ENCODE measurements around the gene STAT5B. TPM values are rescaled to one million over a fixed set of nuclear protein-coding genes. Genes with fewer than 3 reads are reported as not detected.

Gene STAT5B
- total and polyA plus RNA-seq, 2 of the 13 experiments (the other 11 are each of a cell fraction or from before 2014, with no cell fraction given) = 21.0 to 42.8 TPM

GRCh38 chr17:42193969-42194899, 82.0 kb downstream of the STAT5B start, which contains the start of gene GHDC (continued):
- peak; percentile 95 for TF ChIP-seq KAT8 (CRISPR knock-in tag; IDR thresholded peaks at IDR 0.05)
- peak; percentile 72; the same call in 1 of the 2 replicates for TF ChIP-seq ZMAT3 (CRISPR knock-in tag; conservative IDR thresholded peaks at IDR 0.05)
- TF ChIP-seq ATM (IDR thresholded peaks at IDR 0.05; ENCODE audit: borderline replicate concordance) = no peak
- TF ChIP-seq ZFP37 (CRISPR knock-in tag; IDR thresholded peaks at IDR 0.05; ENCODE audit: borderline replicate concordance) = peak; percentile 50; the same call in 1 of the 2 replicates
- TF ChIP-seq, protein P1, sequence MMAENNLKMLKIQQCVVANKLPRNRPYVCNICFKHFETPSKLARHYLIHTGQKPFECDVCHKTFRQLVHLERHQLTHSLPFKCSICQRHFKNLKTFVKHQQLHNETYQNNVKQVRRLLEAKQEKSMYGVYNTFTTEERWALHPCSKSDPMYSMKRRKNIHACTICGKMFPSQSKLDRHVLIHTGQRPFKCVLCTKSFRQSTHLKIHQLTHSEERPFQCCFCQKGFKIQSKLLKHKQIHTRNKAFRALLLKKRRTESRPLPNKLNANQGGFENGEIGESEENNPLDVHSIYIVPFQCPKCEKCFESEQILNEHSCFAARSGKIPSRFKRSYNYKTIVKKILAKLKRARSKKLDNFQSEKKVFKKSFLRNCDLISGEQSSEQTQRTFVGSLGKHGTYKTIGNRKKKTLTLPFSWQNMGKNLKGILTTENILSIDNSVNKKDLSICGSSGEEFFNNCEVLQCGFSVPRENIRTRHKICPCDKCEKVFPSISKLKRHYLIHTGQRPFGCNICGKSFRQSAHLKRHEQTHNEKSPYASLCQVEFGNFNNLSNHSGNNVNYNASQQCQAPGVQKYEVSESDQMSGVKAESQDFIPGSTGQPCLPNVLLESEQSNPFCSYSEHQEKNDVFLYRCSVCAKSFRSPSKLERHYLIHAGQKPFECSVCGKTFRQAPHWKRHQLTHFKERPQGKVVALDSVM (CRISPR knock-in tag; IDR thresholded peaks at IDR 0.05) = peak; percentile 95
- peak; percentile 91; the same call in 1 of the 2 replicates for TF ChIP-seq ZNF747 (CRISPR knock-in tag; IDR thresholded peaks at IDR 0.05; ENCODE audit: borderline replicate concordance)
- peak; percentile 49; the same call in 1 of the 2 replicates for TF ChIP-seq KLF12 (CRISPR knock-in tag; IDR thresholded peaks at IDR 0.05; ENCODE audit: borderline replicate concordance)
- TF ChIP-seq ZNF552 (CRISPR knock-in tag; IDR thresholded peaks at IDR 0.05; ENCODE audit: borderline replicate concordance) = peak; percentile 74; the same call in 1 of the 2 replicates
- TF ChIP-seq MYNN (CRISPR knock-in tag; IDR thresholded peaks at IDR 0.05; ENCODE audit: low read depth) = peak; percentile 82; the same call in 1 of the 2 replicates
- TF ChIP-seq SMARCE1 (IDR thresholded peaks at IDR 0.05; ENCODE audit: borderline replicate concordance) = no peak
